H1 (cell line): Measurements from ENCODE around the gene KRT80. TPM values are rescaled to one million over a fixed set of nuclear protein-coding genes. Genes with fewer than 3 reads are reported as not detected.

Experiments used
- CTCF ChIA-PET: fragments of 300-600 bp; sonication (Branson Sonifier 250); formaldehyde crosslinking; loops from one replicate; lab custom pipeline; 2021; ENCODE audit not compliant: partially characterized antibody; lab: Charles Lee
- POLR2A ChIA-PET: fragments of 300-600 bp; sonication (Branson Sonifier 250); formaldehyde crosslinking; loops from one replicate; lab custom pipeline; 2021; ENCODE audit warnings: inconsistent platforms; ENCODE audit not compliant: partially characterized antibody; lab: Charles Lee
- DNase-seq, 2 experiments: peaks; one replicate each; pipeline versions ENCODE4 v3.0.0 to v3.0.0-alpha.2; 2010 to 2022; ENCODE audit warnings: low spot score in 2 of 2, low read depth in 1 of 2, mixed read lengths in 1 of 2
- FAIRE-seq: peaks from 2 replicates; lab custom pipeline; 2011; peaks lifted over from hg19 to GRCh38; lab: Jason Lieb, UNC
- H2AFZ ChIP-seq: 2 replicates; pipeline ENCODE4 v1.8.1; 2012; ENCODE audit warnings: low read length, inconsistent platforms
- H2AK5ac ChIP-seq: 2 replicates; pipeline ENCODE4 v1.6.1; 2013; ENCODE audit warnings: low read depth, low read length
- H2BK120ac ChIP-seq: replicated peaks from 2 replicates; pipeline ENCODE3; 2013; ENCODE audit warnings: low read depth, low read length, inconsistent platforms
- H2BK12ac ChIP-seq: 2 replicates; pipeline ENCODE4 v1.6.1; 2013; ENCODE audit warnings: low read depth, low read length
- H2BK15ac ChIP-seq: 2 replicates; pipeline ENCODE4 v1.6.1; 2013; ENCODE audit warnings: low read length
- H2BK20ac ChIP-seq: 2 replicates; pipeline ENCODE4 v1.6.1; 2013; ENCODE audit warnings: low read length
- H2BK5ac ChIP-seq: 2 replicates; pipeline ENCODE4 v1.6.1; 2013; ENCODE audit warnings: low read depth, low read length
- H3K14ac ChIP-seq: 2 replicates; pipeline ENCODE4 v1.6.1; 2013; ENCODE audit warnings: inconsistent platforms; ENCODE audit not compliant: insufficient read length
- H3K18ac ChIP-seq: 2 replicates; pipeline ENCODE4 v1.6.1; 2013; ENCODE audit warnings: low read length; ENCODE audit errors: extremely low read depth
- H3K23ac ChIP-seq: 2 replicates; pipeline ENCODE4 v1.6.1; 2013; ENCODE audit warnings: inconsistent platforms; ENCODE audit not compliant: insufficient read length
- H3K23me2 ChIP-seq: 2 replicates; pipeline ENCODE4 v1.6.1; 2013; ENCODE audit warnings: low read depth, low read length
- H3K27ac ChIP-seq: 2 replicates; pipeline ENCODE4 v1.6.1; 2011; ENCODE audit warnings: low read depth, low read length, inconsistent platforms
- H3K27me3 ChIP-seq, 4 experiments: replicated peaks in 1 of 4; 1 replicate in 1 of 4; 2 replicates in 3 of 4; pipeline versions ENCODE4 v1.6.1 to v1.8.1; 2011 to 2013; ENCODE audit warnings: low read length in 3 of 4, mild to moderate bottlenecking in 3 of 4, inconsistent platforms in 2 of 4, mixed read lengths in 2 of 4, moderate library complexity in 1 of 4; ENCODE audit not compliant: control insufficient read depth in 3 of 4, insufficient read depth in 3 of 4; ENCODE audit errors: extremely low read depth in 1 of 4
- H3K36me3 ChIP-seq, 4 experiments: 2 replicates each; pipeline versions ENCODE4 v1.6.1 to v1.8.1; 2011 to 2013; ENCODE audit warnings: mild to moderate bottlenecking in 4 of 4, low read length in 3 of 4, moderate library complexity in 2 of 4, control low read depth in 1 of 4, inconsistent platforms in 1 of 4; ENCODE audit not compliant: insufficient read depth in 4 of 4, control insufficient read depth in 2 of 4
- H3K4ac ChIP-seq: replicated peaks from 2 replicates; pipeline ENCODE3; 2013; ENCODE audit warnings: low read length, low read depth, mixed read lengths, inconsistent platforms; ENCODE audit not compliant: insufficient read length
- H3K4me1 ChIP-seq, 4 experiments: replicated peaks in 1 of 4; 1 replicate in 1 of 4; 2 replicates in 3 of 4; pipeline versions ENCODE4 v1.6.1 to v1.8.1; 2011 to 2013; ENCODE audit warnings: low read length in 3 of 4, inconsistent platforms in 2 of 4, mixed read lengths in 1 of 4; ENCODE audit not compliant: insufficient read depth in 4 of 4, control insufficient read depth in 3 of 4
- H3K4me2 ChIP-seq, 2 experiments: 2 replicates each; pipeline versions ENCODE4 v1.6.1 to v1.8.1; 2011 to 2013; ENCODE audit warnings: low read depth in 2 of 2, low read length in 2 of 2, control low read depth in 1 of 2, inconsistent platforms in 1 of 2, mild to moderate bottlenecking in 1 of 2; ENCODE audit not compliant: insufficient read depth in 1 of 2
- H3K4me3 ChIP-seq, 4 experiments: fragments of 200-600, 300-600 bp in 1 of 4; sonication (generic), shearing (Covaris generic), sonication (Bioruptor Twin) in 1 of 4; 2 replicates each; pipeline versions ENCODE4 v1.5.1 to v1.8.1; 2011 to 2016; ENCODE audit warnings: low read length in 4 of 4, low read depth in 3 of 4, control low read depth in 2 of 4, inconsistent platforms in 2 of 4, mild to moderate bottlenecking in 2 of 4, mixed read lengths in 1 of 4, moderate library complexity in 1 of 4; ENCODE audit not compliant: insufficient read depth in 2 of 4; ENCODE audit errors: extremely low read depth in 1 of 4
- H3K56ac ChIP-seq: replicated peaks from 2 replicates; pipeline ENCODE3; 2013; ENCODE audit warnings: low read depth, mild to moderate bottlenecking, mixed read lengths, low read length, inconsistent platforms; ENCODE audit not compliant: insufficient read length
- H3K79me1 ChIP-seq: 2 replicates; pipeline ENCODE4 v1.6.1; 2013; ENCODE audit warnings: low read depth, low read length, control low read depth
- H3K79me2 ChIP-seq, 2 experiments: 2 replicates each; pipeline versions ENCODE4 v1.6.1 to v1.8.1; 2012 to 2013; ENCODE audit warnings: low read length in 2 of 2, mild to moderate bottlenecking in 2 of 2, inconsistent platforms in 1 of 2; ENCODE audit not compliant: insufficient read depth in 2 of 2, control insufficient read depth in 1 of 2
- H3K9ac ChIP-seq, 4 experiments: replicated peaks in 1 of 4; 1 replicate in 1 of 4; 2 replicates in 3 of 4; pipeline versions ENCODE4 v1.6.1 to v1.8.1; 2011 to 2013; ENCODE audit warnings: low read depth in 3 of 4, low read length in 3 of 4, control low read depth in 2 of 4, mild to moderate bottlenecking in 2 of 4, moderate library complexity in 2 of 4, inconsistent platforms in 1 of 4; ENCODE audit errors: extremely low read depth in 1 of 4
- H3K9me3 ChIP-seq, 2 experiments: 2 replicates each; pipeline versions ENCODE4 v1.6.1 to v1.8.1; 2012 to 2013; ENCODE audit warnings: mild to moderate bottlenecking in 2 of 2, moderate library complexity in 2 of 2, control low read depth in 1 of 2, inconsistent platforms in 1 of 2, low read depth in 1 of 2, low read length in 1 of 2, mixed read lengths in 1 of 2; ENCODE audit not compliant: insufficient read depth in 2 of 2
- H4K20me1 ChIP-seq, 2 experiments: replicated peaks in 1 of 2; 2 replicates each; pipeline versions ENCODE3 to v1.8.1; 2011 to 2013; ENCODE audit warnings: inconsistent platforms in 2 of 2, low read length in 2 of 2, mild to moderate bottlenecking in 1 of 2; ENCODE audit not compliant: insufficient read depth in 2 of 2, control insufficient read depth in 1 of 2
- H4K5ac ChIP-seq: 2 replicates; pipeline ENCODE4 v1.6.1; 2013; ENCODE audit warnings: low read length, low read depth, mixed read lengths, inconsistent platforms; ENCODE audit not compliant: insufficient read length
- H4K8ac ChIP-seq: 2 replicates; pipeline ENCODE4 v1.8.0; 2013; ENCODE audit warnings: mild to moderate bottlenecking, moderate library complexity, low read length, inconsistent platforms; ENCODE audit not compliant: insufficient read depth; ENCODE audit errors: extremely low read depth
- H4K91ac ChIP-seq: replicated peaks from 2 replicates; pipeline ENCODE3; 2013; ENCODE audit warnings: low read length, mixed read lengths, inconsistent platforms; ENCODE audit not compliant: insufficient read length
- BCL11A ChIP-seq, 2 experiments: IDR thresholded peaks; one replicate each; pipeline ENCODE4 v1.6.1; 2011; ENCODE audit warnings: low read depth in 2 of 2, low read length in 2 of 2, mild to moderate bottlenecking in 2 of 2
- CBX8 ChIP-seq: fragments of 300-800, 300-1000 bp; sonication (generic); IDR thresholded peaks from 2 replicates; pipeline ENCODE4 v1.7.1; 2016; ENCODE audit warnings: low read depth, low read length, borderline replicate concordance
- CHD1 ChIP-seq: IDR thresholded peaks from 2 replicates; pipeline ENCODE4 v1.6.1; 2012; ENCODE audit warnings: low read depth, low read length, improper control_type of control experiment
- CHD2 ChIP-seq: IDR thresholded peaks from 2 replicates; pipeline ENCODE4 v1.6.1; 2012; ENCODE audit warnings: low read length, improper control_type of control experiment
- GTF2F1 ChIP-seq: IDR thresholded peaks from 2 replicates; pipeline ENCODE4 v1.6.1; 2012; ENCODE audit warnings: low read depth, low read length, improper control_type of control experiment, borderline replicate concordance
- JUN ChIP-seq: IDR thresholded peaks from 2 replicates; pipeline ENCODE4 v1.6.1; 2011; ENCODE audit warnings: low read depth, mild to moderate bottlenecking, improper control_type of control experiment, low read length
- PHF8 ChIP-seq: fragments of 200-600 bp; sonication (generic); conservative IDR thresholded peaks from 2 replicates; pipeline ENCODE4 v1.7.1; 2012; ENCODE audit warnings: low read depth, mild to moderate bottlenecking, inconsistent platforms, low read length, moderate library complexity
- RBBP5 ChIP-seq: IDR thresholded peaks from 2 replicates; pipeline ENCODE4 v1.7.1; 2012; ENCODE audit warnings: low read depth, mild to moderate bottlenecking, inconsistent platforms, low read length, moderate library complexity, borderline replicate concordance
- RXRA ChIP-seq: IDR thresholded peaks from 2 replicates; pipeline ENCODE4 v1.6.1; 2011; ENCODE audit warnings: low read depth, mild to moderate bottlenecking, low read length, moderate library complexity; ENCODE audit not compliant: insufficient read depth
- SAP30 ChIP-seq: fragments of 300-600 bp; sonication (generic); IDR thresholded peaks from 2 replicates; pipeline ENCODE4 v1.7.1; 2012; ENCODE audit warnings: low read length, moderate library complexity, mild to moderate bottlenecking, inconsistent platforms; ENCODE audit not compliant: insufficient read depth, insufficient replicate concordance
- SIN3A ChIP-seq, 2 experiments: IDR thresholded peaks in 1 of 2; conservative IDR thresholded peaks in 1 of 2; 2 replicates each; pipeline ENCODE4 v1.6.1; 2011 to 2012; ENCODE audit warnings: low read length in 2 of 2, improper control_type of control experiment in 1 of 2, low read depth in 1 of 2, mild to moderate bottlenecking in 1 of 2
- SIRT6 ChIP-seq: IDR thresholded peaks from one replicate; pipeline ENCODE4 v1.7.1; 2012; ENCODE audit warnings: low read length, inconsistent platforms
- SP1 ChIP-seq: IDR thresholded peaks from 2 replicates; pipeline ENCODE4 v1.6.1; 2011; ENCODE audit warnings: low read depth, low read length
- SRF ChIP-seq: IDR thresholded peaks from 2 replicates; pipeline ENCODE4 v1.6.1; 2011; ENCODE audit warnings: mild to moderate bottlenecking, low read depth, low read length, moderate library complexity
- WGBS, 2 experiments: shearing (Covaris generic) in 1 of 2; methylation state at CpG; one replicate each; pipeline versions ENCODE4 v1.1.6 to v1.1.7; 2013 to 2015; ENCODE audit warnings: low lambda C conversion rate in 2 of 2, mixed read lengths in 2 of 2, inconsistent platforms in 1 of 2, low coverage in 1 of 2, missing lambda C conversion rate in 1 of 2; ENCODE audit not compliant: insufficient replicate concordance in 2 of 2, insufficient coverage in 1 of 2, insufficient read length in 1 of 2; ENCODE audit errors: extremely low coverage in 1 of 2, missing lambda C conversion rate in 1 of 2; 5-methylcytosine and 5-hydroxymethylcytosine counted together
- polyA plus RNA-seq, 7 experiments: library from polyadenylated mRNA; depleted of rRNA in 3 of 7; stranded (reverse) in 5 of 7; unstranded in 2 of 7; fragments of >200 nt in 5 of 7; fragments of 200-250 nt in 2 of 7; gene quantifications; 1 replicate in 5 of 7; 2 replicates in 1 of 7; 4 replicates in 1 of 7; pipeline versions ENCODE4 v1.2.1 to v1.2.3, GENCODE V29; 2011 to 2013; ENCODE audit warnings: missing spikeins in 2 of 7, mixed read lengths in 2 of 7
- total RNA-seq: library from RNA; stranded (reverse); fragmentation: NEBNext Ultra II Directional; extraction: Animal tissue kit (Norgen Biotek cat#: 25700); gene quantifications from 2 replicates; pipeline ENCODE4 v1.2.1, GENCODE V29; 2021

KRT80 gene
- total and polyA plus RNA-seq, 2 of the 8 experiments (the other 6 are each of a cell fraction or from before 2014, with no cell fraction given), result 0.05 TPM; not detected in 1

DNA sequence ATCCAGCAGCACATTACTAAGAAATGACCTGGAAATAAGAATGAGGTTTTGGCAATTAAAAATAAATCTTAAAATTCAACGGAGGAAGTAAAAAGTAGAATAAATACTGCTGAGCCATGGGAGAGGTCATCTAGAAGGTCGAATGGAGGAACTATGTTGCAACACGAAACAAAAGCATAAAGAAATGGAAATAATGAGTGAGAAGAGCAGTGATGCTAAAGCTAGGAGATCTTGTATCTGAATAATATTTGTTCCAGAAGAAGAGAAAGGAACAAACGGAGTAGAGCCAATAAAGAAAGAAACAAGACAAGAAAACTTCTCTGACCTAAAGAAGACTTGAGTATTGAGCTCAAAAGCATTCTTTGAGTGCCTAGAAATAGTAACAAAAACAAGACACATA is 34.6 kb upstream of the KRT80 start:
- Histone ChIP-seq H3K56ac (no peak overlapping the region), H2BK120ac (no peak overlapping the region), H3K4me1 (peaks cover 0 to 4% (median 3%) of the 10 kb centered on the region in 4 experiments; a peak in 4 of 7 replicates), H3K27ac (no peak overlapping the region), H2BK20ac (no peak overlapping the region), H3K79me2 (no peaks in the 10 kb centered on the region), H3K36me3 (no peaks in the 10 kb centered on the region; a peak in 1 of 8 replicates), H3K18ac (no peak overlapping the region), H2BK12ac (no peak overlapping the region), H3K4me3 (no peak overlapping the region), H3K23me2 (no peaks in the 10 kb centered on the region), H3K4me2 (no peak overlapping the region), H4K5ac (no peak overlapping the region), H4K8ac (no peak overlapping the region), H3K4ac (no peak overlapping the region), H4K20me1 (no peaks in the 10 kb centered on the region), H2BK5ac (no peak overlapping the region), H2AK5ac (no peak overlapping the region), H2AFZ (no peak overlapping the region), H3K23ac (no peak overlapping the region), H3K14ac (no peak overlapping the region), H3K9ac (no peak overlapping the region), H3K79me1 (no peaks in the 10 kb centered on the region), H3K27me3 (peaks cover 0 to 11% (median 6%) of the 10 kb centered on the region in 4 experiments; a peak in 6 of 7 replicates), H4K91ac (no peak overlapping the region), H2BK15ac (no peak overlapping the region), H3K9me3 (no peaks in the 10 kb centered on the region)
- ChIA-PET CTCF (interaction anchor here (0.6 to 3.5 kb wide), 10 partner anchors 9 to 314 kb away, joined by 3 to 34 read pairs (median 6); no protein-coding TSS in a partner anchor), POLR2A (no interaction called here)
- DNase-seq (no peak), FAIRE-seq (no peak)
- WGBS, 2 experiments, result 83% methylated on average over 4 of the region's 4 CpGs; no CpG with 5 or more reads in 1 of the 2 experiments
- TF ChIP-seq CHD1 (no peak), RBBP5 (no peak), RXRA (no peak), JUN (no peak), GTF2F1 (no peak), SIN3A (conservative IDR thresholded peaks at IDR 0.05 in 1 of 2, IDR thresholded peaks at IDR 0.05 in 1 of 2; ENCODE audit: low read depth in 1 of 2, low read length in 2 of 2) (no peak), CHD2 (no peak), CBX8 (no peak), SRF (no peak), SP1 (no peak), SIRT6 (no peak), BCL11A (IDR thresholded peaks at IDR 0.05; ENCODE audit: low read depth in 2 of 2, low read length in 2 of 2) (no peak), SAP30 (no peak), PHF8 (no peak)
